ENCODE results near the gene FAM124B.
"Not testable (repeated sequence)": the region's sequence is repeated elsewhere in the genome, so short reads cannot be mapped to it uniquely, and the experiment has no call there.

The FAM124B gene

DNA sequence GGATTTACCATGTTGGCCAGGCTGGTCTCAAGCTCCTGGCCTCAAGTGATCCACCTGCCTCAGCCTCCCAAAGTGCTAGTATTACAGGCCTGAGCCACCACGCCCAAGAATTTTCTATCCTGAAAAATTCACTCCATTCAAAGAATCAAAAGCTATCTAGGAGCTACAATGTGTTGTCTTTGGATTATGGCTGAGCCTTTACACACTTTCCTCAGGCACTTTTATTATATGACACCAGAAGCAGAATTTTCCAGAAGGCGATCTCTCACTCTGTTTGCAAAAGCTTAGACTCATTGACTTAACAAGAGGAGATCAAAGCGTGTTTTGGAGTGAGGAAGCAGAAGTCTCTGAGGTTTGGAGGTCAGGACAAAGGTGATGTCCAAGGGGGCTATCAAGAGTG is 3.6 kb downstream of the FAM124B start:
- Histone ChIP-seq H3K27me3 (ENCODE audit: insufficient read depth, low read depth, severe bottlenecking) (no peaks in the 10 kb centered on the region), H3K27ac (no peak overlapping the region), H3K36me3 (no peaks in the 10 kb centered on the region), H3K4me3 (ENCODE audit: low read depth, low read length) (no peak overlapping the region), H3K9me3 (ENCODE audit: severe bottlenecking) (no peaks in the 10 kb centered on the region)
- no peak for DNase-seq
- TF ChIP-seq, protein P1, sequence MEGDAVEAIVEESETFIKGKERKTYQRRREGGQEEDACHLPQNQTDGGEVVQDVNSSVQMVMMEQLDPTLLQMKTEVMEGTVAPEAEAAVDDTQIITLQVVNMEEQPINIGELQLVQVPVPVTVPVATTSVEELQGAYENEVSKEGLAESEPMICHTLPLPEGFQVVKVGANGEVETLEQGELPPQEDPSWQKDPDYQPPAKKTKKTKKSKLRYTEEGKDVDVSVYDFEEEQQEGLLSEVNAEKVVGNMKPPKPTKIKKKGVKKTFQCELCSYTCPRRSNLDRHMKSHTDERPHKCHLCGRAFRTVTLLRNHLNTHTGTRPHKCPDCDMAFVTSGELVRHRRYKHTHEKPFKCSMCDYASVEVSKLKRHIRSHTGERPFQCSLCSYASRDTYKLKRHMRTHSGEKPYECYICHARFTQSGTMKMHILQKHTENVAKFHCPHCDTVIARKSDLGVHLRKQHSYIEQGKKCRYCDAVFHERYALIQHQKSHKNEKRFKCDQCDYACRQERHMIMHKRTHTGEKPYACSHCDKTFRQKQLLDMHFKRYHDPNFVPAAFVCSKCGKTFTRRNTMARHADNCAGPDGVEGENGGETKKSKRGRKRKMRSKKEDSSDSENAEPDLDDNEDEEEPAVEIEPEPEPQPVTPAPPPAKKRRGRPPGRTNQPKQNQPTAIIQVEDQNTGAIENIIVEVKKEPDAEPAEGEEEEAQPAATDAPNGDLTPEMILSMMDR (IDR thresholded peaks at IDR 0.05; ENCODE audit: low read depth, low read length), result no peak

DNA sequence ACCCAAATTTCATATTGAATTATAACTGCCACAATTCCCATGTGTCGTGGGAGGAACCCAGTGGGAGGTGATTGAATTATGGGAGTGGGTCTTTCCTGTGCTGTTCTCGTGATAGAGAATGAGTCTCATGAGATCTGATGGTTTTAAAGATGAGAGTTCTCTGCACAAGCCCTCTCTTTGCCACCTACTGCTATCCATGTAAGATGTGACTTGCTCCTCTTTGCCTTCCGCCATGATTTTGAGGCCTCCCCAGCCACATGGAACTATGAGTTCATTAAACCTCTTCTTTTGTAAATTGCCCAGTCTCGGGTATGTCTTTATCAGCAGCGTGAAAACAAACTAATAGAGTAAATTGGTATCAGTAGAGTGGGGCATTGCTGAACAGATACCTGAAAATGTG is 4.8 kb downstream of the FAM124B start:
- not testable (repeated sequence) for H3K27me3 ChIP-seq (ENCODE audit: insufficient read depth, low read depth, severe bottlenecking); DNase-seq

DNA sequence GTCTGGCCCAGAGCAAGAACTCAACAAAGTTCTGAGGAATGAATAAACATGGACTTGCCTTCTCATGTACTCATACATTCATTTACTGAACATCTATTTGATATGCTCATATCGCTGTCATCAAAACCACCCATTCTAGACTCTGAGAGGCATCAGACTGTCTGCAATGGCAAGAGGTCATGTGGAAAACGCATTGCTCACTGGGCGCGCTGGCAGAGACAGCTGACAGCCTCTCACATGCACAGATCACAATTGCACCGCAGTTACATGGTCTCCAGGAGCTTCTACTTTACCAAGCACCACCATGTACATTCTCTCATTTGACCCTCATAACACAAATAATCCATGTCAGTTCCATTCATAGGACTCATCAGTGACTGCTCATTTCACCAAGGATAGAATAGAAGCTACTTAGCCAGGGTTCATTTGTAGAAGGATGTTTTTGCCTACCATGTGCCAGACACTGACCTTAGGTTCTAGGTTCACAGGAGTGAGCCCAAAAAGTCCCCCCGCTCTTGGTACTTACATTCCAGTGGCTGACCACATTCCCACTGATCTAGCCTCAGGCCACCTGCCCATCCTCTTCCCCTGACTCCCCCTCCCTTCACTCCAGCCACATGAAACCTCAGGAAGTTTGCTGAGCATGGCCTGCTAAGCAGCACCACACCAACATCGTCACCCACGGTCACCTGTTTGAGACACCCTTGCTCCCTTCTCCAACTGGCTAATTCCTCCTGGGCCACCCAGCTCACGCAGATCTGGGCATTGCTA is 6.1 kb downstream of the FAM124B start:
- Histone ChIP-seq H3K27me3 (ENCODE audit: insufficient read depth, low read depth, severe bottlenecking) (no peaks in the 10 kb centered on the region), H3K9me3 (ENCODE audit: severe bottlenecking) (no peaks in the 10 kb centered on the region), H3K36me3 (no peaks in the 10 kb centered on the region), H3K27ac (no peak overlapping the region), H3K4me3 (ENCODE audit: low read depth, low read length) (no peak overlapping the region)
- no peak for DNase-seq
- TF ChIP-seq, protein P1 (IDR thresholded peaks at IDR 0.05; ENCODE audit: low read depth, low read length), result no peak

More for the DNA sequence above, 4.8 kb downstream of the FAM124B start:
- not testable (repeated sequence) for H3K27ac ChIP-seq; H3K36me3 ChIP-seq; H3K9me3 ChIP-seq (ENCODE audit: severe bottlenecking); H3K4me3 ChIP-seq (ENCODE audit: low read depth, low read length)

DNA sequence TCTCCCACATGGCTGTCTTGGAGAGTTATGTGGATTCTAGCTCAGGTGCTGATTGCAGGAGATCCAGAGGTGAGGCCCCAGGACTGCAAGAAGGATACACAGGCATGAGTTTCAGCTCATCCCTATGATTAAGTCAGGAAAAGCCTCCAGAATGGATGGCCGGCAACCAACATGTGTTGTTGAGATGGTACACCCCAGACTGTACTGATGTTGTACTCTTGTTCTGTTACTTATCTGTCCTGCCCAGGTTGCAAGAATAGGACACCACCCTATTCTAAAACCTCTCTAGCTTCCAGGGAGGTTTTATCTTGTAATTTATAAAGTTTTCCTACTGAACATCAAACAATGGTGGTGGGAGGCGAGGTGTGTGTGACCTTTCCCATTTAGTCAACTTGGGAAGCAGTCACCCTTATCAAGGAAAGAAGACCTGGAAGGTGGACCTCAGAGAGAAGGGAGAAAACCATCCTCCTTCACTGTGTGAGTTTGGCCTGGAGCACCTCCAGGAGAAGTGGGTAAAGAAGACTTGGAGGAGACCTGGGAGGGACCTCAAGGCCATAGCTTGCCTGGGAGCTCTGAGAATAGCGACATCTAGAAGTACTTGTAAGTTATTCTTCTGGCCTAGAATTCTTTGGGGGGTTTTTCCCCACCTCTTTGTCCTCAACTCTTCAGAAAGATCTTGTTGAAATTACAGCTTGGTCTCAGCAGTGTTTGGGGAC is 8.6 kb downstream of the FAM124B start:
- DNase-seq, result no peak
- no peak overlapping the region for H3K27ac ChIP-seq
- H3K4me3 ChIP-seq (ENCODE audit: low read depth, low read length), result no peak overlapping the region
- TF ChIP-seq, protein P1 (IDR thresholded peaks at IDR 0.05; ENCODE audit: low read depth, low read length), result no peak
- no peaks in the 10 kb centered on the region for H3K27me3 ChIP-seq (ENCODE audit: insufficient read depth, low read depth, severe bottlenecking)
- H3K9me3 ChIP-seq (ENCODE audit: severe bottlenecking), result no peaks in the 10 kb centered on the region
- no peaks in the 10 kb centered on the region for H3K36me3 ChIP-seq

DNA sequence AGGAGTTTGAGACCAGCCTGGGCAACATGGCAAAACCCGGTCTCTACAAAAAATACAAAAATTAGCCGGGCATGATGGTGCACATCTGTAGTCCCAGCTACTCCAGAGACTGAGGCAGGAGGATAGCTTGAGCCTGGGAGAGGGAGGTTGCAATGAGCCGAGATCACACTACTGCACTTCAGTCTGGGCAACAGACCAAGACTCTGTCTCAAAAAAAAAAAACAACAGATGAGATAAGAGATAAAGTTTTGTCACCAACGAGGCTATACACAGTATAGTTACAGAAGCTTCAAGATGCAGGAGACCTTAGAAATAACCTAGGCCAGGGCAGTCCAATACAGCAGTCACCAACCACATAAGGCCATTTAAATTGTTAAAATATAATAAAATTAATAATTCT is 9.4 kb downstream of the FAM124B start:
- H3K36me3 ChIP-seq, result no peaks in the 10 kb centered on the region
- no peaks in the 10 kb centered on the region for H3K27me3 ChIP-seq (ENCODE audit: insufficient read depth, low read depth, severe bottlenecking)
- no peaks in the 10 kb centered on the region for H3K9me3 ChIP-seq (ENCODE audit: severe bottlenecking)
- H3K4me3 ChIP-seq (ENCODE audit: low read depth, low read length), result no peak overlapping the region
- TF ChIP-seq, protein P1 (IDR thresholded peaks at IDR 0.05; ENCODE audit: low read depth, low read length), result no peak
- DNase-seq, result no peak
- no peak overlapping the region for H3K27ac ChIP-seq

DNA sequence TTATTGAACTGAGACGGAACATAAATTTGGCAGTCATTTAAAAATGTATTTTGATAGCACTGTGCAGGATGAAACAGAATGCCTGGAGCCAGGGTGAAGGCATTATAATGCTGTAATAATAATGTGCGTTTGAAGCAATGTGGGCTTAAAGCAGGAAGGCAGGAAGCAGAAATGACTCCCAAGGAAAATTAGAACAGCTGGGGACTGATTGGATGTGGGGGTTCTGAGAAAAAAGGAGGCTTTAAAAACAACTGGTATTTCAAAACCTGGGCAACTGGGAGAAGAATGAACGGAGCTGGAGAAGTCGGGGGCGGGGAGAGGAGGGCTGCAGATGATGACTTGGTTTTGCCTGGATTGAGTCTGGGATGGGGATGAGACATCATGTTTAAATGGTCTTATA is 12.6 kb downstream of the FAM124B start:
- H3K36me3 ChIP-seq, result no peaks in the 10 kb centered on the region
- H3K27ac ChIP-seq, result no peak overlapping the region
- no peaks in the 10 kb centered on the region for H3K9me3 ChIP-seq (ENCODE audit: severe bottlenecking)
- DNase-seq, result no peak
- H3K27me3 ChIP-seq (ENCODE audit: insufficient read depth, low read depth, severe bottlenecking), result no peaks in the 10 kb centered on the region
- H3K4me3 ChIP-seq (ENCODE audit: low read depth, low read length), result no peak overlapping the region
- TF ChIP-seq, protein P1 (IDR thresholded peaks at IDR 0.05; ENCODE audit: low read depth, low read length), result no peak

Measured in WERI-Rb-1 (cell line).